HG03159 (cell line): ENCODE data around the gene BUB1B.

Source experiments
- ATAC-seq: cut with Tn5 transposase; IDR thresholded peaks from one replicate; pipeline ENCODE4 v1.9.1; 2021; ENCODE audit warnings: mild to moderate bottlenecking, moderate library complexity; ENCODE audit not compliant: unreplicated experiment

Gene BUB1B

GRCh38 chr15:40252141-40252437 is 91.2 kb downstream of the BUB1B start:
- no peak for ATAC-seq

GRCh38 chr15:40252438-40253166 is 91.7 kb downstream of the BUB1B start:
- no peak for ATAC-seq

GRCh38 chr15:40253167-40253790 is 92.4 kb downstream of the BUB1B start:
- no peak for ATAC-seq

GRCh38 chr15:40254452-40254851 is 93.6 kb downstream of the BUB1B start:
- no peak for ATAC-seq

- no peak for ATAC-seq
These were observed 94.2 kb downstream of the BUB1B start for GRCh38 chr15:40255033-40255432.

GRCh38 chr15:40256638-40257235 is 95.9 kb downstream of the BUB1B start:
- ATAC-seq: no peak

- no peak for ATAC-seq
These were observed 97.0 kb downstream of the BUB1B start for GRCh38 chr15:40257656-40258450.

GRCh38 chr15:40258544-40258943 is 97.7 kb downstream of the BUB1B start:
- ATAC-seq: no peak

- no peak for ATAC-seq
These were observed 98.2 kb downstream of the BUB1B start for GRCh38 chr15:40259021-40259420.

GRCh38 chr15:40263024-40263754 is 102.3 kb downstream of the BUB1B start:
- no peak for ATAC-seq

GRCh38 chr15:40264321-40265153 is 103.7 kb downstream of the BUB1B start:
- no peak for ATAC-seq

- ATAC-seq: no peak
These were observed 104.5 kb downstream of the BUB1B start for GRCh38 chr15:40265355-40265754.

- ATAC-seq: no peak
These were observed 105.0 kb downstream of the BUB1B start for GRCh38 chr15:40265875-40266274.

GRCh38 chr15:40266828-40267304 is 106.0 kb downstream of the BUB1B start:
- no peak for ATAC-seq

GRCh38 chr15:40267670-40268069 is 106.8 kb downstream of the BUB1B start:
- no peak for ATAC-seq

- ATAC-seq: no peak
These were observed 108.7 kb downstream of the BUB1B start for GRCh38 chr15:40269604-40270003.

- ATAC-seq: no peak
These were observed 109.6 kb downstream of the BUB1B start for GRCh38 chr15:40270246-40270995.
